Endothelial cell of umbilical vein (primary cell): ENCODE measurements around the gene TCEA2. TPM values are rescaled to one million over a fixed set of nuclear protein-coding genes. Genes with fewer than 3 reads are reported as not detected.

Experiments used
- BruUV-seq: library from RNA; stranded (reverse); fragments of 400-500 nt; replicated peaks from 2 replicates; lab custom pipeline; 2021; lab: Mats Ljungman, UMichigan
- CTCF ChIA-PET: fragments of 300-600, 350-600 bp; sonication (Branson Sonifier 250); formaldehyde crosslinking; loops from one replicate; lab custom pipeline; 2021; ENCODE audit warnings: antibody characterized with exemption, inconsistent platforms; lab: Charles Lee
- POLR2A ChIA-PET: fragments of 300-600, 350-600 bp; sonication (Branson Sonifier 250); formaldehyde crosslinking; loops from one replicate; lab custom pipeline; 2021; ENCODE audit warnings: antibody characterized with exemption, inconsistent platforms; lab: Charles Lee
- DNase-seq: peaks from one replicate; pipeline ENCODE4 v3.0.0-alpha.2; 2011; ENCODE audit warnings: low read depth, low spot score
- FAIRE-seq: peaks from 2 replicates; lab custom pipeline; 2011; peaks lifted over from hg19 to GRCh38; lab: Jason Lieb, UNC
- H2AFZ ChIP-seq: 2 replicates; pipeline ENCODE4 v1.6.0; 2012; ENCODE audit warnings: low read depth, low read length, control low read depth, inconsistent platforms
- H3K27ac ChIP-seq: 2 replicates; pipeline ENCODE4 v1.5.1; 2011; ENCODE audit warnings: low read depth, mild to moderate bottlenecking, control low read depth, low read length, moderate library complexity; ENCODE audit not compliant: insufficient read depth
- H3K27me3 ChIP-seq, 2 experiments: 2 replicates each; pipeline versions ENCODE4 v1.6.0 to v1.6.1; 2011; ENCODE audit warnings: low read length in 2 of 2, mixed read lengths in 1 of 2; ENCODE audit not compliant: control insufficient read depth in 2 of 2, insufficient read depth in 2 of 2
- H3K36me3 ChIP-seq, 2 experiments: 2 replicates in 1 of 2; 3 replicates in 1 of 2; pipeline ENCODE4 v1.5.1; 2011; ENCODE audit warnings: low read length in 2 of 2, mild to moderate bottlenecking in 1 of 2, moderate library complexity in 1 of 2; ENCODE audit not compliant: control insufficient read depth in 2 of 2, insufficient read depth in 2 of 2; ENCODE audit errors: extremely low read depth in 1 of 2
- H3K4me1 ChIP-seq: 3 replicates; pipeline ENCODE4 v1.5.1; 2011; ENCODE audit warnings: mild to moderate bottlenecking, low read length; ENCODE audit not compliant: control insufficient read depth, insufficient read depth; ENCODE audit errors: extremely low read depth
- H3K4me2 ChIP-seq: 2 replicates; pipeline ENCODE4 v1.6.1; 2011; ENCODE audit warnings: low read length, control low read depth, mixed read lengths; ENCODE audit not compliant: insufficient read depth
- H3K4me3 ChIP-seq, 3 experiments: fragments of 200-600 bp in 1 of 3; sonication (generic), shearing (Covaris generic) in 1 of 3; replicated peaks in 1 of 3; 2 replicates each; pipeline ENCODE4 v1.5.1; 2011 to 2016; ENCODE audit warnings: control low read depth in 3 of 3, low read length in 3 of 3, mild to moderate bottlenecking in 2 of 3, inconsistent platforms in 1 of 3, low read depth in 1 of 3, moderate library complexity in 1 of 3; ENCODE audit not compliant: insufficient read depth in 1 of 3
- H3K79me2 ChIP-seq: 2 replicates; pipeline ENCODE4 v1.6.0; 2012; ENCODE audit warnings: low read length, inconsistent platforms; ENCODE audit not compliant: control insufficient read depth, insufficient read depth
- H3K9ac ChIP-seq: replicated peaks from 2 replicates; pipeline ENCODE3; 2011; ENCODE audit warnings: low read length, control low read depth; ENCODE audit not compliant: insufficient read depth; ENCODE audit errors: extremely low read depth
- H3K9me1 ChIP-seq: replicated peaks from 3 replicates; pipeline ENCODE4 v1.6.0; 2011; ENCODE audit warnings: mild to moderate bottlenecking, low read length; ENCODE audit not compliant: control insufficient read depth, insufficient read depth; ENCODE audit errors: extremely low read depth
- H3K9me3 ChIP-seq: replicated peaks from 2 replicates; pipeline ENCODE4 v1.5.1; 2012; ENCODE audit warnings: low read length, inconsistent platforms; ENCODE audit not compliant: control insufficient read depth, insufficient read depth
- H4K20me1 ChIP-seq: replicated peaks from 2 replicates; pipeline ENCODE3; 2011; ENCODE audit warnings: mild to moderate bottlenecking, low read length; ENCODE audit not compliant: control insufficient read depth, insufficient read depth; ENCODE audit errors: extremely low read depth
- CTCF ChIP-seq, 2 donors: IDR thresholded peaks; 1 replicate in 1 of 2; 2 replicates in 1 of 2; pipeline ENCODE4 v1.5.1; 2011; ENCODE audit warnings: low read length in 2 of 2, mild to moderate bottlenecking in 2 of 2, moderate library complexity in 2 of 2, control low read depth in 1 of 2, inconsistent platforms in 1 of 2, low read depth in 1 of 2; ENCODE audit not compliant: insufficient read depth in 1 of 2; ENCODE audit errors: extremely low read depth in 1 of 2
- EZH2 ChIP-seq: IDR thresholded peaks from 2 replicates; pipeline ENCODE4 v1.6.1; 2012; ENCODE audit warnings: borderline replicate concordance, low read depth, mild to moderate bottlenecking, moderate library complexity, low read length, inconsistent platforms; ENCODE audit not compliant: severe bottlenecking
- FOS ChIP-seq: IDR thresholded peaks from 2 replicates; pipeline ENCODE4 v1.6.1; 2011; ENCODE audit warnings: mild to moderate bottlenecking, low read length, moderate library complexity, borderline replicate concordance; ENCODE audit not compliant: insufficient read depth
- GATA2 ChIP-seq: IDR thresholded peaks from 2 replicates; pipeline ENCODE4 v1.7.0; 2011; ENCODE audit warnings: low read depth, mild to moderate bottlenecking, moderate library complexity, mixed read lengths, low read length; ENCODE audit not compliant: insufficient read length, insufficient read depth
- JUN ChIP-seq: IDR thresholded peaks from 2 replicates; pipeline ENCODE4 v1.6.1; 2011; ENCODE audit warnings: borderline replicate concordance, low read depth; ENCODE audit not compliant: insufficient read length, insufficient read depth
- MYC ChIP-seq: IDR thresholded peaks from one replicate; pipeline ENCODE4 v1.6.1; 2011; ENCODE audit warnings: mild to moderate bottlenecking, low read depth, low read length
- POLR2A ChIP-seq: IDR thresholded peaks from 2 replicates; pipeline ENCODE4 v1.6.1; 2012; ENCODE audit warnings: low read depth, mild to moderate bottlenecking, control low read depth, low read length
- POLR2AphosphoS5 ChIP-seq: IDR thresholded peaks from 2 replicates; pipeline ENCODE4 v1.6.1; 2012; ENCODE audit warnings: low read depth, mild to moderate bottlenecking, control low read depth, low read length, moderate library complexity; ENCODE audit not compliant: insufficient read depth
- dilution Hi-C: fragments of 300-500 bp; cut with MboI; formaldehyde crosslinking; loops from one replicate; pipeline ENCODE4 v1.15.0; 2019; ENCODE audit warnings: low sequenced_read_pairs; ENCODE audit not compliant: extremely low pct_ligation_motif_present
- intact Hi-C: fragments of 100-400 bp; cut with micrococcal nuclease; formaldehyde crosslinking; loops from one replicate; pipeline ENCODE4 v1.10.0; 2022
- polyA plus RNA-seq, 4 experiments: library from polyadenylated mRNA; depleted of rRNA in 3 of 4; stranded (reverse) in 3 of 4; unstranded in 1 of 4; fragments of >200 nt; gene quantifications; 2 replicates each; pipeline versions ENCODE4 v1.2.1 to v1.2.3, GENCODE V29; 2011 to 2012; ENCODE audit warnings: missing spikeins in 1 of 4
- total RNA-seq: library from RNA; stranded (reverse); gene quantifications from 2 replicates; pipeline ENCODE4 v1.2.3, GENCODE V29; 2021
- TF ChIP-seq, protein P1 (sequence below): IDR thresholded peaks from 2 replicates; pipeline ENCODE4 v1.6.1; 2011; ENCODE audit not compliant: insufficient read depth, insufficient read length

TCEA2 gene
- total and polyA plus RNA-seq, 2 donors (not counting 3 experiments of a cell fraction or from before 2014, with no cell fraction given) = 53.1 to 65.5 TPM

- Histone ChIP-seq H3K27ac (no peak overlapping the region), H3K4me1 (peaks cover 11% of the 10 kb centered on the region), H3K4me2 (no peak overlapping the region), H2AFZ (no peak overlapping the region), H3K4me3 (no peak overlapping the region), H3K27me3 (no peaks in the 10 kb centered on the region), H4K20me1 (no peaks in the 10 kb centered on the region), H3K9me1 (no peaks in the 10 kb centered on the region), H3K9ac (no peak overlapping the region), H3K36me3 (peaks cover 0 to 8% of the 10 kb centered on the region in 2 experiments), H3K9me3 (no peaks in the 10 kb centered on the region), H3K79me2 (peaks cover 6% of the 10 kb centered on the region)
- DNase-seq = no peak
- FAIRE-seq = no peak
- intact Hi-C loops = loop anchor here (10.0 kb wide), 1 partner anchor 57 kb away; no protein-coding TSS in a partner anchor
- ChIA-PET CTCF (interaction anchor here (2.2 to 2.3 kb wide), 2 partner anchors 29 to 530 kb away, joined by 5 to 21 read pairs; no protein-coding TSS in a partner anchor), POLR2A (no interaction called here)
- BruUV-seq = no TSS peak
- dilution Hi-C loops = no loop called here
- TF ChIP-seq, protein P1, sequence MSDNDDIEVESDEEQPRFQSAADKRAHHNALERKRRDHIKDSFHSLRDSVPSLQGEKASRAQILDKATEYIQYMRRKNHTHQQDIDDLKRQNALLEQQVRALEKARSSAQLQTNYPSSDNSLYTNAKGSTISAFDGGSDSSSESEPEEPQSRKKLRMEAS = no peak
- TF ChIP-seq GATA2 (no peak), EZH2 (no peak), MYC (no peak), CTCF (IDR thresholded peaks at IDR 0.05; ENCODE audit: extremely low read depth in 1 of 2, insufficient read depth in 1 of 2, low read depth in 1 of 2, low read length in 2 of 2) (no peak), JUN (no peak), POLR2AphosphoS5 (no peak), POLR2A (no peak), FOS (no peak)
Measured at GRCh38 chr20:64067733-64068307, 4.8 kb downstream of the TCEA2 start.
